ENCODE data around the gene HIVEP3. TPM values are rescaled to one million over a fixed set of nuclear protein-coding genes. Genes with fewer than 3 reads are reported as not detected.
A peak's percentile ranks its signal among the peaks of the same experiment; 100 is the strongest.

HIVEP3 gene
- polyA plus RNA-seq, 4 donors = 0.67 to 3.8 (median 1.8) TPM

DNA sequence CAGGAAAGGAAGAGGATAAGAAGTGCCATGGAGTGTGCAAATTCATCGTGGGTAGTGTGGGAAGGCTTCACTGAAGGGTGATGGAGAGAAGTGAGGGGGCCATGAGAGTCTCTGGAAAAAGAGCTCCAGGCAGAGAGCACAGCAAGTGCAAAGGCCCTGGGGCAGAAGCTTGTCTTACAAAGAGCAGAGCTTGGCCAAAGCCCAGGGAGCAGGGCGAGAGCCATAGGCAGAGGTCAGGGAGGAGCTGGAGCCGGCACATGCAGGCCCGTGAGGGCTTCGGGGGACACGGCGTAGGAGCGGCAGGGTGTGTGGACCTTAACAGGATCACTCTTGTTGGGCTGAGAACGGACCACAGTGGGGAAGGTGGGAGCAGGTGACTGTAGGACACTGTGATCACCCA, 350.5 kb downstream of the HIVEP3 start:
- 95 to 96% (median 95%) methylated on average over 9 of the region's 9 CpGs for WGBS, 3 donors
- Histone ChIP-seq H3K4me1 (ENCODE audit: control insufficient read depth in 3 of 3, insufficient read depth in 2 of 3, low read depth in 1 of 3, low read length in 2 of 3) (no peaks in the 10 kb centered on the region), H3K36me3 (ENCODE audit: control insufficient read depth in 3 of 3, insufficient read depth in 2 of 3, low read depth in 1 of 3, low read length in 3 of 3) (no peaks in the 10 kb centered on the region), H3K27ac (ENCODE audit: low read depth in 1 of 3, low read length in 2 of 3) (no peak overlapping the region), H3K4me3 (ENCODE audit: low read depth in 1 of 3, low read length in 3 of 3) (no peak overlapping the region), H3K9me3 (ENCODE audit: control insufficient read depth in 2 of 2, insufficient read depth in 1 of 2, low read depth in 1 of 2, low read length in 1 of 2) (no peaks in the 10 kb centered on the region), H3K27me3 (ENCODE audit: control insufficient read depth in 3 of 3, insufficient read depth in 3 of 3, low read length in 3 of 3) (peaks cover 0 to 4% (median 0%) of the 10 kb centered on the region in 3 donors)
- DNase-seq = no peak
- no peak for FAIRE-seq

DNA sequence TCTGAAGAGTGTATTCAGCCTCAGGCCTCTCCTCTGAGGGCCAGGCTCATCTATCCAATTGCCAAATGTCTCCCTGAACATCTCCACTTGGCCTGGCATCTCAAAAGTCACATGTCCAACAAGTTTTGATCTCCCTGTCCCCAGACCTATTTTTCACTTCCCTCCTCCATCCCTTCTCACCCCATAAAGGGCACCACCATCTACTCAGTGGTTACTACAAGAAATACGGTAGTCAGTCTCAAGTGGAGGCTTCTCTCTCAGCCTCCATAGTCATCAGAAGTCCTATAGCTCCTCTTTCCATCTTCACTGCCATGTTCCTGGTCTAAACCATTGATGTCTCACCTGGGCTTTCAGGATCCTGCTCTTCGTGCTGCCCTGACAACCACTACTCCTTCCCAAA, 351.8 kb downstream of the HIVEP3 start:
- H3K27me3 ChIP-seq (ENCODE audit: control insufficient read depth in 3 of 3, insufficient read depth in 3 of 3, low read length in 3 of 3) = peaks cover 0 to 4% (median 0%) of the 10 kb centered on the region in 3 donors
- no peaks in the 10 kb centered on the region for H3K36me3 ChIP-seq (ENCODE audit: control insufficient read depth in 3 of 3, insufficient read depth in 2 of 3, low read depth in 1 of 3, low read length in 3 of 3)
- no peak for DNase-seq
- 90 to 92% (median 90%) methylated on average over 2 of the region's 2 CpGs for WGBS, 3 donors
- no peak overlapping the region for H3K4me3 ChIP-seq (ENCODE audit: low read depth in 1 of 3, low read length in 3 of 3)
- no peak overlapping the region for H3K27ac ChIP-seq (ENCODE audit: low read depth in 1 of 3, low read length in 2 of 3)
- H3K4me1 ChIP-seq (ENCODE audit: control insufficient read depth in 3 of 3, insufficient read depth in 2 of 3, low read depth in 1 of 3, low read length in 2 of 3) = no peaks in the 10 kb centered on the region
- H3K9me3 ChIP-seq (ENCODE audit: control insufficient read depth in 2 of 2, insufficient read depth in 1 of 2, low read depth in 1 of 2, low read length in 1 of 2) = no peaks in the 10 kb centered on the region
- FAIRE-seq = no peak

DNA sequence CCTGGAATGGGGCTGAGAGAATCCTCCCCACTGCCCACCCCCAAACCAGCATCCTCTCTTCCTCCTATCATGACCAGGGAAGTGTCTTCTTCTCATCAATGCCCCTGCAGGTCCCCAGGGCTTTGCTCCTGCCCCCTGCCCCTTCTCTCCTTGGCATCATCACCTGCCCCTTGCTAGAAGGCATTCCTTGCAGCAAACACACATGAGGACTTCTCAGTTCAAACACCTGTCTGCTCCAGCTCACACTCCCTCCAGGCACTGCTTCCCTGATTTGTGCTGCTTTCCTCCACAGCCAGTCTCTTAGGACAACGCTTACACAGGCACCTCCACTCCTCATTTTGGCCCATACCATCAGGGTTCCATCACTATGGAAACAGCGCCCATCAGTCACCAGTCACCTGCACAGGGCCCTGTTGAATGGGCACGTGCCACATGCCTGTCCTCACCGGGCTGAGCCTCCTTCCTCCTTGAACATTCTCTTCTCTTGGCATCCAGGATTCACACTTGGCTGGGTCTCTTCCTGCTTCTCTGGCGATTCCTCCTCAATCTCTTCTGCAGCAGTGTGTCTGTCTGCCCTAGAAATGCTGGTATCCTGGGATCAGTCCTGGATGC, 352.3 kb downstream of the HIVEP3 start:
- 89 to 94% (median 93%) methylated on average over 5 of the region's 5 CpGs for WGBS, 3 donors
- no peak for FAIRE-seq
- peaks cover 0 to 4% (median 0%) of the 10 kb centered on the region in 3 donors for H3K27me3 ChIP-seq (ENCODE audit: control insufficient read depth in 3 of 3, insufficient read depth in 3 of 3, low read length in 3 of 3)

DNA sequence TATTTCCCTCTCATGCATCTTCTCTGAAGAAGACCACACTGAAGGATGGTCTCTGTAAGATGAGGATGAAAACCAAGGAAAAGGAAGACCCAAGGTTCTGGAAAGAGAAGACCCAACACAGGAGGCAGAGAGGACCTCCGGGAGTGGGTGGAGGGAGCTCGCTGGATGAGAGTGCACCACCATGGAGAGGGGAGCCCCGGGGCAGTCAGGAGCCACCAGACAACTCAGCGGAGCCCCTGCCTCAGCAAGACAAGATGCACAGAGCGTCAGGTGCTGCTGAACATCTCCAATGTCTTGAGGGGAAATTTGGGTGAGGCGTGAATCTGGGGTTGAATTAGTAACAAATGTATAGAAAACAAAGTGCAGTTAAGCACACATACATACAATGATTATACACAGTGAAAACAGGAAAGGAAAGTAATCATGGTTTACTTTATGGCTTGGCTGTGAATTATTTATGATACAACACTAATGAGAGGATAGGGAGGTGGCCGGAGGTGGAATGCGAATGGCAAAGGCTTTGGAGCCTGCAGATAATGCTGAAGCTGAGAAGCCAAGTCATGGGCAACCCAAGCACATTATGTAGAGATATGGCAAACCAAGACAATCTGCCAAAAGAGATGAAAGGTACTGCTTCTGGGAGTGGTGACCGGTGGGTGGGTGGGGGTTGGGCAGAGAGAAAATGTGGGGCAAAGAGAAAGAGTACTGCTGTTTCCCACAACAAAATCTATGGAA, 353.8 kb downstream of the HIVEP3 start:
- DNase-seq (peak in 1 of 2 donors; percentile 26), FAIRE-seq (no peak)
- H3K9me3 ChIP-seq (ENCODE audit: control insufficient read depth in 2 of 2, insufficient read depth in 1 of 2, low read depth in 1 of 2, low read length in 1 of 2) = no peaks in the 10 kb centered on the region

More for the DNA sequence above, 352.3 kb downstream of the HIVEP3 start:
- Histone ChIP-seq H3K27ac (ENCODE audit: low read depth in 1 of 3, low read length in 2 of 3) (no peak overlapping the region), H3K4me1 (ENCODE audit: control insufficient read depth in 3 of 3, insufficient read depth in 2 of 3, low read depth in 1 of 3, low read length in 2 of 3) (no peaks in the 10 kb centered on the region), H3K4me3 (ENCODE audit: low read depth in 1 of 3, low read length in 3 of 3) (no peak overlapping the region), H3K9me3 (ENCODE audit: control insufficient read depth in 2 of 2, insufficient read depth in 1 of 2, low read depth in 1 of 2, low read length in 1 of 2) (no peaks in the 10 kb centered on the region), H3K36me3 (ENCODE audit: control insufficient read depth in 3 of 3, insufficient read depth in 2 of 3, low read depth in 1 of 3, low read length in 3 of 3) (no peaks in the 10 kb centered on the region)
- DNase-seq = no peak

DNA sequence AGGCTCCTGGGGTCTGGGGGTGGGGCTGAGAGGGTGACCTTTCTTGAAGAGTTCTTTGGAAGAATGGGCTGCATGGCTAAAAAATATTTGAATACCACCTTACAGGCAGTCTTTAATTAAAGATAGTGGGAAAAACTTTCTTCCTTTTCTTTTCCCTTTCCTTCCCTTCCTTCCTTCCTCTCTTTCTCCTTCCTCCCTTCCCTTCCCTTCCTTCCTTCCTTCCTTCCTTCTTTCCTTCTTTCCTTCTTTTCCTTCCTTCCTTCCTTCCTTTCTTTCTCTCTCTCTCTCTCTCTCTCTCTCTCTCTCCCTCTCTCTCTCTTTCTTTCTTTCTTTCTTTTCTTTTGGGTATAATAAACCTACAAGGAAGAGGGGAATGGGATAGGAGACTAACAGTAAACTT, 356.4 kb downstream of the HIVEP3 start:
- H3K9me3 ChIP-seq (ENCODE audit: control insufficient read depth in 2 of 2, insufficient read depth in 1 of 2, low read depth in 1 of 2, low read length in 1 of 2) = no peaks in the 10 kb centered on the region
- FAIRE-seq = no peak

More for the DNA sequence above, 353.8 kb downstream of the HIVEP3 start:
- H3K27ac ChIP-seq (ENCODE audit: low read depth in 1 of 3, low read length in 2 of 3) = no peak overlapping the region
- WGBS, 3 donors = 56 to 73% (median 73%) methylated on average over 9 of the region's 9 CpGs
- no peaks in the 10 kb centered on the region for H3K36me3 ChIP-seq (ENCODE audit: control insufficient read depth in 3 of 3, insufficient read depth in 2 of 3, low read depth in 1 of 3, low read length in 3 of 3)
- H3K4me3 ChIP-seq (ENCODE audit: low read depth in 1 of 3, low read length in 3 of 3) = no peak overlapping the region
- no peaks in the 10 kb centered on the region for H3K4me1 ChIP-seq (ENCODE audit: control insufficient read depth in 3 of 3, insufficient read depth in 2 of 3, low read depth in 1 of 3, low read length in 2 of 3)
- H3K27me3 ChIP-seq (ENCODE audit: control insufficient read depth in 3 of 3, insufficient read depth in 3 of 3, low read length in 3 of 3) = peaks cover 0 to 4% (median 0%) of the 10 kb centered on the region in 3 donors

DNA sequence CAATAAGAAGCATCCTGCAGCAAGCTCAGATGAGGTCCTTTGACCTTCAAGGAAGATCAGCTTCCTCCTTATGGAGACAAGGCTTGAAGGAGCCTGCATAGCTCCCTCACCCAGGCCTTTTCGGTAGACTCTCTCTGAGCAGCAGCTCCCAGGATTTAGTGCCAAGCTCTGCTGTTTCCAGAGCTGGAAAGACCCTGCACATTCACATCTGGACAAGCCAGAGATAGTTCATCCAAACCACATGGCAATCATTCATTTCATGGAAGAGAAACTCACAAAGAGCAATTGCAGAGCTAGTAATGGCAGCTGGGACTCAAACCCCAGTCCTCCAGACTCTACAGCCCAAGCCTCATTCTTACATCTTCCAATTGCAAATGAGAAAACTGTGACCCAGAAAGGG, 357.8 kb downstream of the HIVEP3 start:
- FAIRE-seq (no peak), DNase-seq (no peak)
- peaks cover 0 to 4% (median 0%) of the 10 kb centered on the region in 3 donors for H3K27me3 ChIP-seq (ENCODE audit: control insufficient read depth in 3 of 3, insufficient read depth in 3 of 3, low read length in 3 of 3)
- no peaks in the 10 kb centered on the region for H3K4me1 ChIP-seq (ENCODE audit: control insufficient read depth in 3 of 3, insufficient read depth in 2 of 3, low read depth in 1 of 3, low read length in 2 of 3)
- H3K9me3 ChIP-seq (ENCODE audit: control insufficient read depth in 2 of 2, insufficient read depth in 1 of 2, low read depth in 1 of 2, low read length in 1 of 2) = no peaks in the 10 kb centered on the region
- 85 to 100% (median 100%) methylated on average over 1 of the region's 1 CpG for WGBS, 3 donors
- H3K27ac ChIP-seq (ENCODE audit: low read depth in 1 of 3, low read length in 2 of 3) = no peak overlapping the region
- H3K4me3 ChIP-seq (ENCODE audit: low read depth in 1 of 3, low read length in 3 of 3) = no peak overlapping the region
- H3K36me3 ChIP-seq (ENCODE audit: control insufficient read depth in 3 of 3, insufficient read depth in 2 of 3, low read depth in 1 of 3, low read length in 3 of 3) = no peaks in the 10 kb centered on the region

More for the DNA sequence above, 356.4 kb downstream of the HIVEP3 start:
- Histone ChIP-seq H3K4me3 (ENCODE audit: low read depth in 1 of 3, low read length in 3 of 3) (no peak overlapping the region), H3K27ac (ENCODE audit: low read depth in 1 of 3, low read length in 2 of 3) (no peak overlapping the region), H3K36me3 (ENCODE audit: control insufficient read depth in 3 of 3, insufficient read depth in 2 of 3, low read depth in 1 of 3, low read length in 3 of 3) (no peaks in the 10 kb centered on the region), H3K27me3 (ENCODE audit: control insufficient read depth in 3 of 3, insufficient read depth in 3 of 3, low read length in 3 of 3) (peaks cover 0 to 4% (median 0%) of the 10 kb centered on the region in 3 donors), H3K4me1 (ENCODE audit: control insufficient read depth in 3 of 3, insufficient read depth in 2 of 3, low read depth in 1 of 3, low read length in 2 of 3) (no peaks in the 10 kb centered on the region)
- DNase-seq = no peak

DNA sequence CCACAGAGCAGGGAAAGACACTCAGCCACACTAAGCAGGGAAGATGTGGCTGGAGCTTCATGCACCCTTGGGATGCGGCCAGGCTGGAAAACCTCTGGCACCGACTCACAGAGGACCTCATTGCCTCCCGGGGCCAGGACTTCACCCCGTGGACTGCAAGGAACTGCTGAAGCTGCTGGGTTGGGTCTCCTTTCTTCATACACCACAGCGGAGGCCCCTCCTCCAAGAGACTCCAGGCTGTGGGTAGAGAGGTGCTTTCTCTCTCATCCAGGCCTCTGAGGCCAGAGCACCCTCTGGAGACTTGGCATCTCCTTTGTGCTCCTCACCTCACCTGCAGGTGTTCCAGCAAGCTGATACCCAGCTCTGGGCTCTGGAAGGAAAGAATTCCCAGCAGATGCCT, 358.2 kb downstream of the HIVEP3 start:
- Histone ChIP-seq H3K9me3 (ENCODE audit: control insufficient read depth in 2 of 2, insufficient read depth in 1 of 2, low read depth in 1 of 2, low read length in 1 of 2) (no peaks in the 10 kb centered on the region), H3K36me3 (ENCODE audit: control insufficient read depth in 3 of 3, insufficient read depth in 2 of 3, low read depth in 1 of 3, low read length in 3 of 3) (no peaks in the 10 kb centered on the region), H3K4me1 (ENCODE audit: control insufficient read depth in 3 of 3, insufficient read depth in 2 of 3, low read depth in 1 of 3, low read length in 2 of 3) (no peaks in the 10 kb centered on the region), H3K27me3 (ENCODE audit: control insufficient read depth in 3 of 3, insufficient read depth in 3 of 3, low read length in 3 of 3) (peaks cover 0 to 4% (median 0%) of the 10 kb centered on the region in 3 donors), H3K27ac (ENCODE audit: low read depth in 1 of 3, low read length in 2 of 3) (no peak overlapping the region), H3K4me3 (ENCODE audit: low read depth in 1 of 3, low read length in 3 of 3) (no peak overlapping the region)
- DNase-seq (no peak), FAIRE-seq (no peak)
- 70 to 83% (median 72%) methylated on average over 5 of the region's 5 CpGs for WGBS, 3 donors

DNA sequence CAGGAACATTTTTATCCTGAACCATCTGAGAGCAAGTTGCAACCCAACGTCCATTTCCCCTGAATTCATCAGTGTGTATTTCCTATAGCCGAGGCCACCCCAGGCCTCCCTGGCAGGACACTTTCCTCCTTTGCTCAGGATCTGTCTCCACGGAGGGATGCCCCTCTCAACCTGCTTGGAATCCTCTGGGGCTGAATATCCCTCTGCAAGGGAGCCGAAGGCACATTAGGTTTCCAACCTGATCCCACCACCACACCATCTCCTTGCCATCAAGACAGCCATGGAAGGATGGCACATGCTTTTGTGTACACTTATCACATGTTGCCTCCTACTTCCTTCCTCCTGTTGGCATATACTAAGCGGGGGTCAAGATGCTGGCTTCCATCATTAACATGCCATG, 359.4 kb downstream of the HIVEP3 start:
- H3K9me3 ChIP-seq (ENCODE audit: control insufficient read depth in 2 of 2, insufficient read depth in 1 of 2, low read depth in 1 of 2, low read length in 1 of 2) = no peaks in the 10 kb centered on the region
- H3K27ac ChIP-seq (ENCODE audit: low read depth in 1 of 3, low read length in 2 of 3) = no peak overlapping the region
- H3K36me3 ChIP-seq (ENCODE audit: control insufficient read depth in 3 of 3, insufficient read depth in 2 of 3, low read depth in 1 of 3, low read length in 3 of 3) = no peaks in the 10 kb centered on the region
- FAIRE-seq = no peak
- DNase-seq = no peak
- peaks cover 0 to 3% (median 0%) of the 10 kb centered on the region in 3 donors for H3K27me3 ChIP-seq (ENCODE audit: control insufficient read depth in 3 of 3, insufficient read depth in 3 of 3, low read length in 3 of 3)
- no peak overlapping the region for H3K4me3 ChIP-seq (ENCODE audit: low read depth in 1 of 3, low read length in 3 of 3)
- H3K4me1 ChIP-seq (ENCODE audit: control insufficient read depth in 3 of 3, insufficient read depth in 2 of 3, low read depth in 1 of 3, low read length in 2 of 3) = no peaks in the 10 kb centered on the region
- WGBS, 3 donors = 65 to 76% (median 74%) methylated on average over 5 of the region's 5 CpGs

Measured in small intestine (tissue), 7 donors.